Lung (tissue), 12 donors: ENCODE measurements around the gene OR5H1. TPM values are rescaled to one million over a fixed set of nuclear protein-coding genes. Genes with fewer than 3 reads are reported as not detected.
"Not testable (repeated sequence)": the region's sequence is repeated elsewhere in the genome, so short reads cannot be mapped to it uniquely, and the experiment has no call there.

Source experiments
- ATAC-seq: fragments of 200-7000 bp; cut with Tn5 transposase; one replicate; pipeline ENCODE4 v1.9.1; 2020; ENCODE audit warnings: moderate number of reproducible peaks; ENCODE audit not compliant: insufficient read depth, low FRiP score
- DNase-seq, 3 donors: peaks; one replicate each; pipeline ENCODE4 v3.0.0-alpha.2; 2013 to 2017
- H3K27ac ChIP-seq, 2 donors: one replicate each; pipeline ENCODE4 v1.5.1; 2013; ENCODE audit warnings: mild to moderate bottlenecking in 2 of 2, moderate library complexity in 2 of 2, control low read depth in 1 of 2, inconsistent platforms in 1 of 2, low read depth in 1 of 2, low read length in 1 of 2
- H3K27me3 ChIP-seq, 3 donors: one replicate each; pipeline ENCODE4 v1.5.1; 2013; ENCODE audit warnings: low read length in 2 of 3; ENCODE audit not compliant: control insufficient read depth in 3 of 3, insufficient read depth in 3 of 3
- H3K36me3 ChIP-seq, 4 donors: one replicate each; pipeline ENCODE4 v1.5.1; 2013; ENCODE audit warnings: low read length in 4 of 4, mild to moderate bottlenecking in 1 of 4, moderate library complexity in 1 of 4; ENCODE audit not compliant: control insufficient read depth in 4 of 4, insufficient read depth in 4 of 4
- H3K4me1 ChIP-seq, 5 donors: one replicate each; pipeline ENCODE4 v1.5.1; 2013; ENCODE audit warnings: low read length in 5 of 5, mild to moderate bottlenecking in 2 of 5, moderate library complexity in 1 of 5; ENCODE audit not compliant: control insufficient read depth in 5 of 5, insufficient read depth in 5 of 5
- H3K4me3 ChIP-seq: one replicate; pipeline ENCODE4 v1.5.1; 2013; ENCODE audit warnings: mild to moderate bottlenecking, control low read depth, moderate library complexity
- H3K9ac ChIP-seq, 2 donors: one replicate each; pipeline ENCODE4 v1.5.1; 2013; ENCODE audit warnings: low read length in 2 of 2, control low read depth in 1 of 2; ENCODE audit not compliant: insufficient read depth in 1 of 2
- H3K9me3 ChIP-seq, 4 donors: one replicate each; pipeline ENCODE4 v1.5.1; 2013; ENCODE audit warnings: low read length in 3 of 4, mild to moderate bottlenecking in 1 of 4, moderate library complexity in 1 of 4; ENCODE audit not compliant: control insufficient read depth in 4 of 4, insufficient read depth in 3 of 4
- CTCF ChIP-seq: IDR thresholded peaks from 2 replicates; pipeline ENCODE4 v1.5.1; 2012; ENCODE audit warnings: mild to moderate bottlenecking; ENCODE audit errors: control extremely low read depth, extremely low read depth
- WGBS, 2 donors: extraction: QIAGEN DNeasy Blood & Tissue Kit; methylation state at CpG; one replicate each; pipeline ENCODE4 v1.1.7; 2013; 5-methylcytosine and 5-hydroxymethylcytosine counted together
- polyA plus RNA-seq, 2 donors: library from polyadenylated mRNA; stranded (reverse); fragments of 200-250 nt; gene quantifications; one replicate each; pipeline ENCODE4 v1.2.1, GENCODE V29; 2013
- total RNA-seq, 2 donors: library from RNA; depleted of rRNA in 1 of 2; stranded (reverse); fragments of >200 nt in 1 of 2; gene quantifications; one replicate each; pipeline ENCODE4 v1.2.1, GENCODE V29; 2014 to 2021
- donor health status: control.
- donor health status: control.
- donor health status: Bipolar disorder and iron deficiency.
- donor health status: healthy.
- donor health status: DM: yes; HTN: yes; CAD: no.

OR5H1 gene
- total and polyA plus RNA-seq, 4 donors: not detected

GRCh38 chr3:98115717-98116116 lies 14.8 kb upstream of the OR5H1 start:
- 100% methylated on average over 1 of the region's 1 CpG for WGBS, 2 donors
- no peak for TF ChIP-seq CTCF
- DNase-seq (no peak), ATAC-seq (no peak)
- Histone ChIP-seq H3K27me3 (no peaks in the 10 kb centered on the region), H3K9ac (no peak overlapping the region), H3K27ac (no peak overlapping the region), H3K36me3 (no peaks in the 10 kb centered on the region), H3K4me1 (no peaks in the 10 kb centered on the region), H3K9me3 (peaks cover 0 to 13% (median 0%) of the 10 kb centered on the region in 4 donors), H3K4me3 (no peak overlapping the region)

GRCh38 chr3:98136631-98137030 lies 6.1 kb downstream of the OR5H1 start:
- Histone ChIP-seq H3K27me3 (no peaks in the 10 kb centered on the region), H3K4me1 (no peaks in the 10 kb centered on the region), H3K27ac (no peak overlapping the region), H3K9ac (no peak overlapping the region), H3K36me3 (no peaks in the 10 kb centered on the region), H3K9me3 (no peaks in the 10 kb centered on the region), H3K4me3 (no peak overlapping the region)
- ATAC-seq: no peak
- peak in 1 of 3 donors; percentile 5 for DNase-seq
- no peak for TF ChIP-seq CTCF
- WGBS, 2 donors: 66 to 89% methylated on average over 3 of the region's 3 CpGs

- not testable (repeated sequence) for ATAC-seq
- 85 to 88% methylated on average over 19 to 23 of the region's 23 CpGs for WGBS, 2 donors
Observed at GRCh38 chr3:98137826-98138557, 7.5 kb downstream of the OR5H1 start.

GRCh38 chr3:98140531-98140930 lies 10.0 kb downstream of the OR5H1 start:
- no peak overlapping the region for H3K4me3 ChIP-seq
- no peaks in the 10 kb centered on the region for H3K36me3 ChIP-seq
- H3K4me1 ChIP-seq: no peaks in the 10 kb centered on the region
- ATAC-seq: no peak
- no peaks in the 10 kb centered on the region for H3K27me3 ChIP-seq
- TF ChIP-seq CTCF: no peak
- H3K9me3 ChIP-seq: no peaks in the 10 kb centered on the region
- no peak overlapping the region for H3K27ac ChIP-seq
- H3K9ac ChIP-seq: no peak overlapping the region
- DNase-seq: peak in 1 of 3 donors; percentile 0

More at GRCh38 chr3:98137826-98138557, 7.5 kb downstream of the OR5H1 start:
- H3K4me3 ChIP-seq, H3K27me3 ChIP-seq, H3K4me1 ChIP-seq, DNase-seq, H3K27ac ChIP-seq, H3K36me3 ChIP-seq, H3K9ac ChIP-seq, H3K9me3 ChIP-seq: not testable (repeated sequence)
